GM10847 (cell line): ENCODE results near the gene WDR93.

Source experiments
- POLR2A ChIP-seq: IDR thresholded peaks from 2 replicates; pipeline ENCODE4 v1.6.1; 2011; ENCODE audit not compliant: insufficient read length; ENCODE audit errors: extremely low read depth

WDR93 gene

GRCh38 chr15:89690276-89691218, at the start of gene WDR93, which contains the start of gene PEX11A:
Gene WDR93, plus strand, starts transcription at chr15:89690811. Its CDS starts 10,936 bp downstream, at chr15:89701747.
Gene PEX11A, minus strand, starts transcription at chr15:89690754. Its CDS starts 122 bp downstream, at chr15:89690632.
- TF ChIP-seq POLR2A, result no peak

DNA sequence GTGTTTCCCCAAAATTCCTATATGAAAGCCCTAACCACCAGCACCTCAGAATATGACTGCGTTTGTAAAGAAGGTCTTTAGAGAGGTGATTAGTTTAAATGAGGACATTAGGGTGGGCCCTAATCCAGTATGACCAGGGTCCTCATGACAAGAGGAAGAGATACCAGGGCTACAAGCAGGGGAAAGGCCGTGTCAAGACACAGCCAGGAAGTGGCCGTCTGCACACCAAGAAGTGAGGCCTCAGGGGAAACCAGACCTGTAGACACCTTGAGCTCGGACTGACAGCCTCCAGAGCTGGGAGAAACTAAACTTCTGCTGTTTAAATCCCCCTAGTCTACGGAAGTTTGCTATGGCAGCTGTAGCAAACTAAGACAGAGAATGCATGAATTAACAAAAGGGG, 49.6 kb upstream of the WDR93 start:
- no peak for TF ChIP-seq POLR2A

GRCh38 chr15:89642106-89642505, 48.5 kb upstream of the WDR93 start:
- TF ChIP-seq POLR2A, result no peak

GRCh38 chr15:89645680-89646079, 44.9 kb upstream of the WDR93 start:
- TF ChIP-seq POLR2A, result no peak

GRCh38 chr15:89646416-89647141, 44.0 kb upstream of the WDR93 start:
- TF ChIP-seq POLR2A, result no peak

- no peak for TF ChIP-seq POLR2A
These were observed 43.3 kb upstream of the WDR93 start for GRCh38 chr15:89647191-89647851.

- TF ChIP-seq POLR2A, result no peak
These were observed 42.3 kb upstream of the WDR93 start for GRCh38 chr15:89648106-89649012.

- no peak for TF ChIP-seq POLR2A
These were observed 41.5 kb upstream of the WDR93 start for GRCh38 chr15:89649013-89649625.

DNA sequence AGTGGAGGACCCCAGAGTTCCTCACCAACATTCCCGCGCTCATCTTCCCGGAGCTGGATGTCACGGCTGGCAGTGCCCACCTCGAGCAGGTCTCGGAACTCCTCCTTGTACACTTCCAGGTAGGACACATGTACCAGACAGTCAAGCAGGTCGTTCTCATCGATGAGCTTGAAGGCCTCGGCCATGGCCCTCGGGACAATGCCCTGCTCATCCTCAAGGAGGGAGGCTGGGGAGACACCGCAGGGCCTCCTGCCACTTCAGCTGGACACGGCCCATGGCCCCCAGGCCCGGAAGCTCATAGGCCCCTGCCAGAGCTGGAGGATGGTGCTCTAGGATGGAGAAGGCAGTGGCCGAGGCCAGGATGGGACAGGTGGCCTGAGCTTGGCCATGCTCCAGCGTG, 40.9 kb upstream of the WDR93 start:
- no peak for TF ChIP-seq POLR2A

DNA sequence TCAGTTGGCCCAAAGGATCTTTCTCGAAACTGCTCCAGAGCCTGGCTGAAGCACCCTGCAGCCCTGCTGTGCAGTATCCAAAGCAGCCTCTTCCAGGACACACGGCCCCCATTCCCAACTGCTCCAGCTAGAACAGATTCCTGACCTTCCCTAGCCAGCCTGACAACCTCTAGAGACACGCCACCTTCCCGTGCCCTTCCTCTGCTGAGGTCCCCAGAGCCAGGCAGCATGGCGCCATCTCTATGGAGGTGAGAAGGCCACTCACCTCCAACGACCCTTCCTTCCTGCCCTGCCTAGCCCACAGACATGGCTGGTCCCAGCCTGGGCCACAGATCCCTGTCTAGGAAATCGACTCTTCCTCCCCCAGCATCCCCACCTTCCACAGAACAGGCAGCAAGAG, 38.5 kb upstream of the WDR93 start:
- no peak for TF ChIP-seq POLR2A

DNA sequence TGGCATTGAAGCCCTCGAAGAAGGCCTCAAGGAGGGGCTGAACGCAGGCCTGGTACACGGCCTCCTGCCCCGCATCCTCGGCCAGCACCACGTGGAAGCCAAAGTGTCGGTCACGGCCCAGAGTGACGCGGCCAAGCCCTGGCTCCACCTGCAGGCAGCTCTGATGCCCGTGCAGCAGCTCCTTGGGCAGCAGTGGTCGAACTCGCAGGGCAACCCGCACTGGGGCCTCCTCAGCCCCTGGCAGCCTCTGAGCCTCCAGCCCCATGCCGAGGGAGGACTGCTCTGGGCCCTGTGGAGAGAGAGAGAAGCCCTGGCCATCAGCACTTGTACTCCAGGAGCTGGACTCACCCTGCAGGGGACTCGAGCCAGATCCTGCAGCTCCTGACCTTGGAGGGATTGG, 37.9 kb upstream of the WDR93 start:
- TF ChIP-seq POLR2A, result no peak

- no peak for TF ChIP-seq POLR2A
These were observed 37.0 kb upstream of the WDR93 start for GRCh38 chr15:89653578-89653977.

- no peak for TF ChIP-seq POLR2A
These were observed 36.3 kb upstream of the WDR93 start for GRCh38 chr15:89654301-89654761.
